HG02642 (cell line): ENCODE data around the gene ERBB4.

Experiments used
- ATAC-seq: cut with Tn5 transposase; IDR thresholded peaks from one replicate; pipeline ENCODE4 v1.9.1; 2021; ENCODE audit warnings: mild to moderate bottlenecking; ENCODE audit not compliant: unreplicated experiment, poor library complexity

Gene ERBB4

GRCh38 chr2:211416373-211416772 is 1122.2 kb downstream of the ERBB4 start:
- no peak for ATAC-seq

GRCh38 chr2:211413746-211414145 is 1124.9 kb downstream of the ERBB4 start:
- no peak for ATAC-seq

- ATAC-seq: no peak
These were observed 1130.1 kb downstream of the ERBB4 start for GRCh38 chr2:211408483-211408891.

GRCh38 chr2:211407076-211407475 is 1131.5 kb downstream of the ERBB4 start:
- no peak for ATAC-seq

GRCh38 chr2:211405036-211405435 is 1133.6 kb downstream of the ERBB4 start:
- ATAC-seq: no peak

- no peak for ATAC-seq
These were observed 1134.5 kb downstream of the ERBB4 start for GRCh38 chr2:211404098-211404497.

- ATAC-seq: no peak
These were observed 1137.3 kb downstream of the ERBB4 start for GRCh38 chr2:211401328-211401727.

- ATAC-seq: no peak
These were observed 1140.8 kb downstream of the ERBB4 start for GRCh38 chr2:211397764-211398163.

- no peak for ATAC-seq
These were observed 1141.8 kb downstream of the ERBB4 start for GRCh38 chr2:211396815-211397214.

- ATAC-seq: no peak
These were observed 1147.4 kb downstream of the ERBB4 start for GRCh38 chr2:211391189-211391567.

GRCh38 chr2:211390536-211391188 is 1147.9 kb downstream of the ERBB4 start:
- ATAC-seq: no peak

GRCh38 chr2:211387734-211388133 is 1150.9 kb downstream of the ERBB4 start:
- no peak for ATAC-seq

- ATAC-seq: no peak
These were observed 1158.6 kb downstream of the ERBB4 start for GRCh38 chr2:211380041-211380440.

GRCh38 chr2:211376410-211376809 is 1162.2 kb downstream of the ERBB4 start:
- no peak for ATAC-seq

- ATAC-seq: no peak
These were observed 1165.4 kb downstream of the ERBB4 start for GRCh38 chr2:211373203-211373602.

- ATAC-seq: no peak
These were observed 1167.1 kb downstream of the ERBB4 start for GRCh38 chr2:211371465-211371864.

GRCh38 chr2:211368467-211368866 is 1170.1 kb downstream of the ERBB4 start:
- no peak for ATAC-seq

- ATAC-seq: peak; percentile 87
These were observed 1170.9 kb downstream of the ERBB4 start for GRCh38 chr2:211367711-211368110.

- peak; percentile 21 for ATAC-seq
These were observed 1171.3 kb downstream of the ERBB4 start for GRCh38 chr2:211367293-211367692.

GRCh38 chr2:211364911-211365310 is 1173.7 kb downstream of the ERBB4 start:
- no peak for ATAC-seq

- no peak for ATAC-seq
These were observed 1177.2 kb downstream of the ERBB4 start for GRCh38 chr2:211361383-211361782.

- ATAC-seq: no peak
These were observed 1179.3 kb downstream of the ERBB4 start for GRCh38 chr2:211359347-211359746.

- ATAC-seq: no peak
These were observed 1180.1 kb downstream of the ERBB4 start for GRCh38 chr2:211358504-211358903.
